Breast epithelium (tissue), 4 donors: ENCODE measurements around the gene GLCE. TPM values are rescaled to one million over a fixed set of nuclear protein-coding genes. Genes with fewer than 3 reads are reported as not detected.

Experiments
- DNase-seq, 2 donors: peaks; one replicate each; pipeline ENCODE4 v3.0.0-alpha.2; 2019; ENCODE audit warnings: low spot score in 2 of 2
- H3K27ac ChIP-seq, 2 donors: fragments of 200-600 bp; sonication (generic) in 1 of 2; one replicate each; pipeline ENCODE4 v1.5.1; 2016 to 2019; ENCODE audit warnings: mild to moderate bottlenecking in 1 of 2
- H3K27me3 ChIP-seq, 2 donors: fragments of 200-600 bp; sonication (generic) in 1 of 2; one replicate each; pipeline versions ENCODE4 v1.5.1 to v1.6.0; 2017 to 2019; ENCODE audit warnings: control low read depth in 1 of 2, mild to moderate bottlenecking in 1 of 2
- H3K36me3 ChIP-seq: fragments of 200-600 bp; one replicate; pipeline ENCODE4 v1.5.1; 2019
- H3K4me1 ChIP-seq, 2 donors: fragments of 200-600 bp; sonication (generic); one replicate each; pipeline ENCODE4 v1.5.1; 2016 to 2019; ENCODE audit warnings: control low read depth in 1 of 2
- H3K4me3 ChIP-seq, 3 donors: fragments of 200-600 bp; sonication (generic); 1 replicate in 2 of 3; 2 replicates in 1 of 3; pipeline ENCODE4 v1.5.1; 2016 to 2019; ENCODE audit warnings: mild to moderate bottlenecking in 3 of 3, moderate library complexity in 2 of 3
- H3K9me3 ChIP-seq, 2 donors: fragments of 200-600 bp; sonication (generic) in 1 of 2; one replicate each; pipeline ENCODE4 v1.5.1; 2016 to 2019; ENCODE audit warnings: control low read depth in 1 of 2
- POLR2A ChIP-seq: fragments of 450-650 bp; IDR thresholded peaks from one replicate; pipeline ENCODE4 v1.6.1; 2016; ENCODE audit warnings: antibody characterized with exemption, mild to moderate bottlenecking, moderate library complexity
- POLR2AphosphoS5 ChIP-seq, 3 donors: sonication (generic); formaldehyde crosslinking; IDR thresholded peaks; one replicate each; pipeline ENCODE4 v1.6.1; 2017; ENCODE audit warnings: antibody characterized with exemption in 3 of 3
- intact Hi-C: fragments of 100-400 bp; cut with DNase I; formaldehyde crosslinking; loops from one replicate; pipeline ENCODE4 v1.15.1; 2023; ENCODE audit warnings: low total_unique reads
- total RNA-seq, 3 donors: library from RNA; depleted of rRNA; stranded (reverse); fragments of >200 nt; gene quantifications; one replicate each; pipeline ENCODE4 v1.1.0, GENCODE V29; 2016
- TF ChIP-seq, protein P1 (sequence below), 3 donors: fragments of 450-650 bp; IDR thresholded peaks; one replicate each; pipeline ENCODE4 v1.5.1; 2016 to 2017; ENCODE audit warnings: antibody characterized with exemption in 3 of 3, mild to moderate bottlenecking in 3 of 3, moderate library complexity in 3 of 3

The GLCE gene
- total RNA-seq, 3 donors from 2014 or later = 15.0 to 52.2 (median 28.8) TPM

- peak overlapping the region; percentile 90 to 91 for H3K27ac ChIP-seq
- no peaks in the 10 kb centered on the region for H3K36me3 ChIP-seq
- intact Hi-C loops = no loop called here
- H3K27me3 ChIP-seq = no peaks in the 10 kb centered on the region
- peak overlapping the region; percentile 85 to 95 (median 95) for H3K4me3 ChIP-seq
- H3K4me1 ChIP-seq = no peaks in the 10 kb centered on the region
- no peak for TF ChIP-seq POLR2AphosphoS5 (IDR thresholded peaks at IDR 0.05)
- TF ChIP-seq, protein P1, sequence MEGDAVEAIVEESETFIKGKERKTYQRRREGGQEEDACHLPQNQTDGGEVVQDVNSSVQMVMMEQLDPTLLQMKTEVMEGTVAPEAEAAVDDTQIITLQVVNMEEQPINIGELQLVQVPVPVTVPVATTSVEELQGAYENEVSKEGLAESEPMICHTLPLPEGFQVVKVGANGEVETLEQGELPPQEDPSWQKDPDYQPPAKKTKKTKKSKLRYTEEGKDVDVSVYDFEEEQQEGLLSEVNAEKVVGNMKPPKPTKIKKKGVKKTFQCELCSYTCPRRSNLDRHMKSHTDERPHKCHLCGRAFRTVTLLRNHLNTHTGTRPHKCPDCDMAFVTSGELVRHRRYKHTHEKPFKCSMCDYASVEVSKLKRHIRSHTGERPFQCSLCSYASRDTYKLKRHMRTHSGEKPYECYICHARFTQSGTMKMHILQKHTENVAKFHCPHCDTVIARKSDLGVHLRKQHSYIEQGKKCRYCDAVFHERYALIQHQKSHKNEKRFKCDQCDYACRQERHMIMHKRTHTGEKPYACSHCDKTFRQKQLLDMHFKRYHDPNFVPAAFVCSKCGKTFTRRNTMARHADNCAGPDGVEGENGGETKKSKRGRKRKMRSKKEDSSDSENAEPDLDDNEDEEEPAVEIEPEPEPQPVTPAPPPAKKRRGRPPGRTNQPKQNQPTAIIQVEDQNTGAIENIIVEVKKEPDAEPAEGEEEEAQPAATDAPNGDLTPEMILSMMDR (IDR thresholded peaks at IDR 0.05) = no peak
- TF ChIP-seq POLR2A = no peak
- no peak for DNase-seq
- H3K9me3 ChIP-seq = no peaks in the 10 kb centered on the region
These were observed 662 bp upstream of the GLCE start for GRCh38 chr15:69159805-69160140.

DNA sequence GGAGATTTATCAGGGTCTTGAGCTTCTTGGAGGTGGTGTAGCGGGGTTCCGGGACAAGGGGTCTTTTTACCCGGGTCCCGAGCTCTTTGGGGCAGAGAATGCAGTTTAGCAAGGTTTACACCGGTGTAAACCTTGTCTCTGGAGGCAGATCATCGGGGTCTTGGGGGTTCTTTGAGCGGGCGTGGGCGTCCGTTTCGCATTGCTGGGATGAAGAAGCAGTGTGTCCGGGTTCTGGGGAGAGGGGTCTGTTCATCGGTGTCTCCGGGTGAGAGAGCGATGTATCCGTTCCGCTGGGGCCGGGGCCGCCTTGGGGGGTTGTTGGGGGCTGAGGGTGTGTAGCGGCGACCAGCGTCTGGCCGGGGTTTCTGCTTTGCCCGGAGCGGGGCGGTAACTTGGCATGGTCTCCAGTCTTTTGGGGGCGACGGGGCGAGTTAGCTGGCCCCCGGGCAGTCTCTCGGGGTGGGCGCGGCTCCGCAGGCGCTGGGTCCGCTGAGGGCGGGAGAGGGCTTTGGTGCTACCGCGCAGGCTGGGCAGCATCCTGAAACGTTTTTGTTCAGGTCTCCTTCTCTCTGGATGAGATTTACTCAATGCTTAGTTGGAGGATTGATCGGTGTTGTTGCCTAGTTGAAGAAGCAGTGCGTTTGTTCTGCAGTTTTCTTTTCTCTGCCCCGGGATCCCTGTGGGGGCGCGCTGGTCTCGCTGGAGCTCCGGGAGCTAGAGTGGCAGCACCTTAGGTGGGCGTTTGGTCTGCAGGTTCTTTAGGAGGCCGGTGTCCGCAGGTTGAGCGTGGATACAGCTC, 843 bp downstream of the GLCE start:
- no peaks in the 10 kb centered on the region for H3K36me3 ChIP-seq
- no peaks in the 10 kb centered on the region for H3K27me3 ChIP-seq
- peak overlapping the region; percentile 90 to 91 for H3K27ac ChIP-seq
- intact Hi-C loops = no loop called here
- H3K4me3 ChIP-seq = peak overlapping the region; percentile 85 to 95 (median 95)
- DNase-seq = no peak
- TF ChIP-seq, protein P1 (IDR thresholded peaks at IDR 0.05) = no peak
- TF ChIP-seq POLR2AphosphoS5 (IDR thresholded peaks at IDR 0.05) (no peak), POLR2A (no peak)
- no peaks in the 10 kb centered on the region for H3K4me1 ChIP-seq
- no peaks in the 10 kb centered on the region for H3K9me3 ChIP-seq

- Histone ChIP-seq H3K9me3 (no peaks in the 10 kb centered on the region), H3K36me3 (no peaks in the 10 kb centered on the region), H3K4me1 (no peaks in the 10 kb centered on the region), H3K27me3 (no peaks in the 10 kb centered on the region), H3K27ac (peak overlapping the region in 1 of 2 donors; percentile 90), H3K4me3 (peak overlapping the region; percentile 85 to 95 (median 95))
- DNase-seq = no peak
- no peak for TF ChIP-seq POLR2A
- TF ChIP-seq POLR2AphosphoS5 (IDR thresholded peaks at IDR 0.05) = no peak
- TF ChIP-seq, protein P1 (IDR thresholded peaks at IDR 0.05) = no peak
- intact Hi-C loops = no loop called here
These were observed 1.4 kb downstream of the GLCE start for GRCh38 chr15:69161878-69162213.

- intact Hi-C loops = no loop called here
- no peak for TF ChIP-seq POLR2A
- TF ChIP-seq, protein P1 (IDR thresholded peaks at IDR 0.05) = no peak
- TF ChIP-seq POLR2AphosphoS5 (IDR thresholded peaks at IDR 0.05) = no peak
- no peaks in the 10 kb centered on the region for H3K4me1 ChIP-seq
These were observed 2.8 kb downstream of the GLCE start for GRCh38 chr15:69163141-69163669.

DNA sequence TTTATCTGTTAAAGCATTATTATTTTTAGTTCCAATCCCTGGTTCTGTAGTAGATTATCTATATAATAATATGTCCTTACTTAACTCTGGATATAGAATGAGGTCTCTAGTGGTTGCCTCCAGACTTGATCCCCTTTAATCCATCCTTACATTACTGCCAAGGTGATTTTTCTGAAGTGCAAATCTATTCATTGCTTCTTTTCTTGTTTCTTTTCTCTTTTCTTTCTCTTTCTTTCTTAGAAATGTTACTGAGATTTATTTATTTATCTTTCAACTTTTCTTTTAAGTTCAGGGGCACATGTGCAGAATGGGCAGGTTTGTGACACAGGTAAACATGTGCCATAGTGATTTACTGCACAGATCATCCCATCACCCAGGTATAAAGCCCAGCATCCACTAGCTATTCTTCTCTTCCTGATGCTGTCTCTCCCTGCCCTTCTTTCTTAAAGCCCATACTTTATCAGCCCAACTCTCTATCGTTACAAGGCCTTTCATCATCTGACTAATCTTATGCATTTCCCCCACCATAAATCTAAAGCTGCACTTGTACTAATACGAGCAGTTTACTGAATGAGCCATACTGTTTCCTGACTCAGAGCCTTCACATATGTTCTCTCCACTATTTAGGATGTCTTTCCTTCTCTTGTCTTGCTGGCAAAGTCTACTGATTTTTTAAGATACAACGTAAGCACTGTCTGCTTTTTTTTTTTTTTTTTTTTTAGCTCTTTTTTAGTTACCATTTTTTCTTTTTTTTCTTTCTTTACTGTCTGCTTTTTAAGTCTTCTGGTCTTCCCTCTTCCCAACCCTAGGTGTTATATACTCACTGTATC, 4.6 kb downstream of the GLCE start:
- DNase-seq = no peak
- intact Hi-C loops = no loop called here
- no peak overlapping the region for H3K4me3 ChIP-seq
- H3K36me3 ChIP-seq = no peaks in the 10 kb centered on the region
- no peaks in the 10 kb centered on the region for H3K4me1 ChIP-seq
- TF ChIP-seq POLR2AphosphoS5 (IDR thresholded peaks at IDR 0.05) (no peak), POLR2A (no peak)
- TF ChIP-seq, protein P1 (IDR thresholded peaks at IDR 0.05) = no peak
- no peak overlapping the region for H3K27ac ChIP-seq
- H3K27me3 ChIP-seq = no peaks in the 10 kb centered on the region
- H3K9me3 ChIP-seq = no peaks in the 10 kb centered on the region

More at GRCh38 chr15:69163141-69163669, 2.8 kb downstream of the GLCE start:
- Histone ChIP-seq H3K36me3 (no peaks in the 10 kb centered on the region), H3K9me3 (no peaks in the 10 kb centered on the region), H3K27ac (no peak overlapping the region), H3K27me3 (no peaks in the 10 kb centered on the region), H3K4me3 (no peak overlapping the region)
- no peak for DNase-seq
